CD4-positive, alpha-beta T cell treated with Interleukin-6 for 4 hours (primary cell): Measurements from ENCODE around the gene REXO1.
"Not testable (repeated sequence)": the region's sequence is repeated elsewhere in the genome, so short reads cannot be mapped to it uniquely, and the experiment has no call there.

Experiments used
- DNase-seq: peaks from one replicate; pipeline ENCODE4 v3.0.0-alpha.2; 2020; ENCODE audit warnings: mixed read lengths

Gene REXO1

DNA sequence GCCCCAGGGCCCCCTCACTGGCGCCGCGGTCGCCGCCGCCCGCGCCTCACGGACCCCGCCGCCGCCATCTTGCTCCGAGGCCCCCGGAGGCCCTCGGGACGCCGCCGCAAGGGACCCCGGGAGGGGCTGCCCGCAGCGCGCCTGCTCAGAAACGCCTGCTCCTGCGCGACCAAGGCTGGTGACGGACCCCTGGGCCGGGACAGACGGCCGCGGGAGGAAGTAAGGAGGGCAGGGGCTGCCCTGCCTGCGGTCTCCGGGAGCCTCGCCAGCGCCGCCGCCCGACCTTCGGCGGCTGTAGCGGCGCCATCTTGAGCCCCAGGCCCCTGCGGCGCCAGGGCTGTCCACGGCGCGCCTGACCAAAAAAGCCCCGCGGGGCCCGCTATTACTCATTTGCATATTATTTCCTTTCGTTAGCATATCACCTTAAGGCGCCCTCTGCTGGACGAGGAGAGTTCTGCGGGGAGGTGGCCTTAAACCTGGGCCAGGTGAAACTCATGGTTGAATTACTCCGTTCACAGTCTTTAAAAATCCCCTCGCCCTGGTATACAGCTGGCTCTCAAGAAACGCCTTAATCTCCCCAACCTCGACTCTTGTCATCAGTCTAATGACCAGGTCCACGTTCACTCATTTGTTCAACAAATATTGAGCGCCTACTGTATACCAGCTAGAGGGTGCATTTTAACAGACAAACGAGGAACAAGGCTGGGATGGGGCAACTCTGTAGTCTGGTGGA, at the start of gene REXO1:
Gene REXO1 (minus strand): TSS at position 85 of the 733 bp plus-strand sequence. CDS start 125 bp downstream, outside the sequence.
- DNase-seq, result peak; percentile 98

DNA sequence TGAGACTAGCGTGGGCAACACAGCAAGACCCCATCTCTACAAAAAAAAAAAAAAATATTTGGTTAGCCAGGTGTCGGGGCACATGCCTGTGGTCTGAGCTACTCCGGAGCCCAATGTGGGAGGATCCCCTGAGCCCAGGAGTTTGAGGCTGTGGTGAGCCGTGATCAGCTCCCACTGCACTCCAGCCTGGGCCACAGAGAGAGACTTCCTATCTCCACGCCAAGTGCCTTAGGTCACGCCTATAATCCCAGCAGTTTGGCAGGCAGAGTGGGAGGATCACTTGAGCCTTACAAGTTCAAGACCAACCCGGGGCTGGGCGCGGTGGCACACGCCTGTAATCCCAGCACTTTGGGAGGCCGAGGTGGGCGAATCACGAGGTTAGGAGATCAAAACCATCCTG, 48.2 kb upstream of the REXO1 start:
- DNase-seq, result no peak

DNA sequence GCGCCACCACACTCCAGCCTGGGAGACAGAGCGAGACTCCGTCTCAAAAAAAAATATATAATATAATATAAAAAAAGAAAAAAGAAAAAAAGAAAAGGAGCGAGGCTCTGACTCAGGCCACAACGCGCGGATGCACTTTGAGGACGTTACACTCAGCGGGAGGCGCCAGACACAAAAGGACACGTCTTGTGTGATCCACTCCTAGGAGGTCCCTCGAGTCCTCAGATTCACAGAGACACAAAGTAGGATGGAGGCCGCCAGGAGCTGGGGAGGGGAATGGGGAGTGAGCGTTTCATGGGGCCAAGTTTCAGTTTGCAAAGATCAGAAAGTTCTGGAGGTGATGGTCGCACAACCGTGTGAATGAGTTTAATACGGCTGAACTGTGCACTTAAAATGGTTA, 45.5 kb upstream of the REXO1 start:
- DNase-seq, result no peak

GRCh38 chr19:1889907-1890306, 41.6 kb upstream of the REXO1 start:
- no peak for DNase-seq

GRCh38 chr19:1888385-1888784, 40.1 kb upstream of the REXO1 start:
- no peak for DNase-seq

- DNase-seq, result not testable (repeated sequence)
Observed at GRCh38 chr19:1886360-1886759, 38.1 kb upstream of the REXO1 start.

GRCh38 chr19:1885398-1886119, 37.3 kb upstream of the REXO1 start, which contains the start of gene ABHD17A:
ABHD17A (minus strand) TSS chr19:1885496; CDS start chr19:1881566, 3,930 bp downstream.
- DNase-seq, result peak; percentile 95

DNA sequence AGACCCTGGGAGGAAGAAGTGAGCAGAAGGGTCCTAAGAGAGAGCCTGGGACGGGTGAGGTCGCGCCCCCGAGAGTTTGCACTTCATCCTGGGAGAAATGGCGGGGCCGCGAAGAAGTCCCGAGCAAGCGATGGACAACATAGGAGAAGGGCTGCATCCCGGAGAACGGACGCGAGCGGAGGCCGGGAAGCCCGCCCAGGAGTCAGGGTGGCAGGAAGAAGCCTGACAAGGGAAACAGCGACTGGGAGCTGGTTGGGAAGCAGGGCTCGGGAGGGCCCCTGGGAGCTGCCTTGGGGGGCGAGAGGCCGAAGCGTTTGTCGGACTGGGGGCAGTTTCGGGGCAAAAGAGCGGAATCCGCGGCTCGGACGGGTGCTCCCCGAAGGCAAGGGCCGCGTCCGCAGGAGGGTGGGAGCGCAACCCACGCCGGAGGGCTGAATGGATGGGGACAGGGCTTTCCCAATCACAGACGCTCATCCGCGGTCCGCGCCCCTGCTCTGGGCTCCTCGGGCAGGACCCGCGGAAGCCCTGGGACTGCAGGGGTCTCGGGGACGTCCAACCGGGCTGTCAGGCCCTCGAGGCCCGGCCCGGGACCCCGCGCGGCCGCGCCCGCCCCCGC, 36.5 kb upstream of the REXO1 start:
- DNase-seq, result no peak

- DNase-seq, result peak; percentile 40
Observed at GRCh38 chr19:1884291-1884718, 36.0 kb upstream of the REXO1 start.

DNA sequence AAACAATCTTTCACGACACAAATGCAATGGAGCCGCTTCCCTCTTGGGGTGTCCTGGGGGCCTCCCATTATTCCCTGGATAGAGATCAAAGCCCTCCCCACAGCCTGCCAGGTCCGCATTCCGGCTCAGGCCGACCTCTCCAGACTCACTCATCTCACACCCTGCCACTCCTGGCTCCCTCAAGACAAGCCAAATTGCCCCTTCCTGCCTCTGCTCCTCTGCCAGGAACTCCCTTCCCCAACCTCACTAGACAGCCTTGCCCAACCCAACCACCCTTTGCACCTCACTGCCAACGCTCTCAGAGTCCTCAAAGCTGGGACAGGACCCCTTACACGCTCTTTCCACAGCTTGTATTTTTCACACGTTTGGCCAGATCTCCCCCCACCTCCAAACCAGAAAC, 35.5 kb upstream of the REXO1 start:
- peak; percentile 37 for DNase-seq

DNA sequence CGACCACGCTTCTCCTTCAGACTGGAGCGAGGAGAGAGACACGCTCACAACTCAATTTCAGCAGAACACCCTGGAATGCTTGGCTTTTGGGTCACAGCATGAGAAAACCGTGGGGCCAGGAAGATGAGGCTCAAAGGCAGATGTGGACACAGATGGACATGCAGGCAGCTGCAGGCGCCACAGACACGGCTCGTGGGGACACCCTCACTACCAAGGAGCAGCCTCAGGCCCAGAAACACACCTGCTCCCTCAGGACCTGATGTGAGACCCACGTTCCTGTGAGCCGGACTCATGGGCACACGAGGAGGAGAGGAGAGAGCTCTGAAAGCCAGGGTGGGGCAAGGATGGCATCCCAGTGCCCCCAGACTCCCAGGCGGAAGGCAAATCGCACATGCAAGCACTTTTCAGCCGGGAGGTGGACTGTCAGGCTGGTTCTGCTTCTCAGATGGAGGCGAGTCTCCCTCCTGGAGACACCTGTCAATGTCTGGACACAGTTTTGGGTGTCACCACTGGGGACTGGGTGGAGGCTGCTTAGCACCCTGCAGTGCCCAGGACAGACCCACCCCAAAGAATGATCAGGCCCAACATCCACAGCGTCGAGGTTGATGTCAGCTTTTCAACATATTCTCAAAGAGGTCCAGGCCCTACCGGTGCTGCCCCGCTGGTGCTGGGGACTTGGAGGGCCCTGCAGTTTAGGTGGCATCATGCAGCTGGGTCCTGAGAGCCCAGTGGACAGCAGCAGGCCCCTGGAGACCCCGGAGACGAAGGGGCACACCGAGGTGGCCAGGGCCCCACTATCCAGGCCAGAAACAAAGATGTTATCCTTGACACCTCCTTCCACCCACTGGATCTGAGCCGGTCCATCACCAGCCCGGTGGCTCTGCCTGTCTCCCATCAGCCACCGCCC, 34.8 kb upstream of the REXO1 start:
- DNase-seq, result no peak

DNA sequence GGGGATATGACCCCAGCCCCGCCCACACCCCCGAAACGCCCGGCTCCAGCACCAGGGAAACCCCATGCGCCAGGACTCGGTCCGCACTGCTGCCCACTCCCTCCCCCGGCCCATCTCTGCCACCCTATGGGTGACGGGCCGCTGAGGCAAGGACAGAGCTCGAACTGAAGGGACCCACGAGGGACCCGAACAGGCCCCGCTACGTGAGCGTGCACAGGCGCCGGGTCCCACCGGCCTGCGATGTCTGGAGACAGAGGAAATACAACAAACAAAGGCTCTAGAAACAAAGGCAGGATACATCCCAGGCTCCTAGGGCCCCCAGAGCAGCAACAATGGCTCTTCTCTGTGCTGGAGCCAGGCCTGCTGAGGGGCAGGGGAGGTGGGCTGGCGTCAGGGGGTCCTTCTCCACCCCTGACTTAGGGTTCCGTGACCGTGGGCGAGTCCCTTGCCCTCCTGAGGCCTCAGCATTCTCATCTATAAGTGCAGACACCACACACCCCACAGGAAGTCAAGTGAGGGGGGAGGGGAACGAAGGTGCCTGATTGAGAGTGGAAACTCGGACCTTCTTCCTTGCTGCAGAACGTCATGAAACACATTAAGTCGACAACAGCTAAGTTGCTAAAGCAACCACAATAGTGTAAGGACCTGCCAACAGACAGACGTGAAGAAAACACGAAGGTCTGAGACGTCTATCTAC, 34.0 kb upstream of the REXO1 start:
- DNase-seq, result peak; percentile 82

DNA sequence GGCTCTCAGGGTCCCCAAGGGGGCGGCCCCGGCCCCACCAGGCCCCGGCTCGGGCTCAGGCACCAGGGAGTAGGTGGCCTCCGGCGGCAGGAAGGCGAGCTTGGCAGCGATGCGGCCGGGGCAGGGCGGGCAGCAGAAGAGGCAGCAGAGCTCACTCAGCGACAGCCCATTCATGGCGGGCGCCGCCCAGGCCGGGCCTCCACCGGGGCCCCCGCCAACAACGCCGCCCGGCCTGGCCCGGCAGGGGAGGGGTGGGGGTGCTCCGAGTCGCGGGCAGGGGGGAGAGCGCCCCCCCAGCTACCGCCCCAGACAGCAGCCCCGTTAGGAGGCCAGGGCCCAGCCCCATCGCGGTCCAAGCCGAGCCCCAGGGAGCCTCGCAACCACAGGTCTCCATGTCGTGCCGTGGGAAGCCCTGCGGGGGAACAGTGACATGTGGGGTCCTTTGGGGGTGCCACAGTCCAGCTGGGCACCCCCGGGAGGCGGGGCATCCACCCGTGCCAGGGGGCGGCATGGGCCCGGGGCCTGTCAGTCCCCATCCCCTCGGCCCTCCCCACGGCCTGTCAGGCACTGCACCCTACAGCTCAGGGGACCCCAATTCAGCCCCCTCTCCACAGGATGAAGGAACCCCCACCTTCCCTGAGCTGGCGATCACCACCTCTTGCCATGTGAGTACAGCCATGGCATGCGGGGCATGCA, 33.3 kb upstream of the REXO1 start:
- DNase-seq, result not testable (repeated sequence)

DNA sequence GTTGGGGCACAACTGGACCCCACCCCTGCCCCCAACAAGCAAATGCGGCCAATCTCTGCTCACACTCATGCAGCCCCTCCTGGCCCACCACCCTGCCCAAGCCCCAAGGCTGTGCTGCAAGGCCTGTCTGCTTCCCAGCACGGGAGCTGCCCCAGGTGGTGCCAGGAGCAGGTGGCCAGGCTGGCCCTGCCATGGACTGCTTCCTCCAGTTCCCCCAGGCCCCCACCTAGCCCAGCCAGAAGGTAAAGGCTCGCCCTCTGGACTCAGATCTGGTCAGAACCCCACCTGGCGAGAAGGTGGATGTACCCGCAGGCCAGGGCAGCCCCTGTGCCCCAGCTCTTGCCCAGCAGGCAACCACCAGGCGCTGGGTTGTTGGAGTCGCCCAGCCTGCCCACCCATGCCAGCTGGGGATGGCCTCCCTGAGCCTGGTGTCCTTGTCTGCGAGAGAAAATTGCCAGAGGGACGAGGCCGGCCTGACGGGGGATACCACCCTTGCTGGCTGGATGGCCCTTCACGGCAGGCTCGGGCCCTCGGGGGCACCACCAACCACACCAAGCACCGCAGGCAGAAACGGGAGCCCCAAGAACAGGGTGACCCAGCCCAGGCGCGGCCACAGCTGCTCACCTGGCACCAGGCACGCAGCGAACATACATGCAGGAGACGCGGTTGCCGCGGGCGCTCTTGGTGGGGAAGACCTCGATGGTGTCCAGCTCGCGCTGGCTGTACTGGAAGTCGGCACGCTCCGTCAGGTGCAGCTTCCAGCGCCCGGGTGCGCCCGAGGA, 32.5 kb upstream of the REXO1 start:
- DNase-seq, result no peak

- not testable (repeated sequence) for DNase-seq
Observed at GRCh38 chr19:1879982-1880381, 31.7 kb upstream of the REXO1 start.

GRCh38 chr19:1878583-1878982, 30.3 kb upstream of the REXO1 start:
- not testable (repeated sequence) for DNase-seq

DNA sequence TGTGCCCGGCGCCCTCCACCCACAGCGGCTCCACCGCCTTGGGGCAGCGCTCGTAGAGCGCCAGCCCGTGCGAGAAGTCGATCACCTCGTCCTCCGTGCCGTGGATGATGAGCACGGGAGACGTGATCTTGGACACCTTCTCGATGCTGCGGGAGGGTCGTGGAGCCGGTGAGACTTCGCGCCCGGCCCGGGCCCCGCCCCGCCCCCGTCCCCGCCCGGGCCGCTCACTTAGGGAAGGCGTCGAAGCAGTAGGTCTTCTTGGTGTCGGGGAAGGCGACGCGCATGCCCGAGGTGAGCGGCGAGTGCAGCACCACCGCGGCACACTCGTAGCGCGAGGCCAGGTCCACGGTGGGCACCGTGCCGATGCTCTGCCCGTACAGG, 29.0 kb upstream of the REXO1 start:
- not testable (repeated sequence) for DNase-seq

- DNase-seq, result not testable (repeated sequence)
Observed at GRCh38 chr19:1876496-1877279, 28.4 kb upstream of the REXO1 start.

- DNase-seq, result peak; percentile 90
Observed at GRCh38 chr19:1875646-1876495, 27.6 kb upstream of the REXO1 start.
